Measurements from ENCODE around the gene GAL3ST2. TPM values are rescaled to one million over a fixed set of nuclear protein-coding genes. Genes with fewer than 3 reads are reported as not detected.

Gene GAL3ST2
- total RNA-seq, 1 donor from 2014 or later = not detected

DNA sequence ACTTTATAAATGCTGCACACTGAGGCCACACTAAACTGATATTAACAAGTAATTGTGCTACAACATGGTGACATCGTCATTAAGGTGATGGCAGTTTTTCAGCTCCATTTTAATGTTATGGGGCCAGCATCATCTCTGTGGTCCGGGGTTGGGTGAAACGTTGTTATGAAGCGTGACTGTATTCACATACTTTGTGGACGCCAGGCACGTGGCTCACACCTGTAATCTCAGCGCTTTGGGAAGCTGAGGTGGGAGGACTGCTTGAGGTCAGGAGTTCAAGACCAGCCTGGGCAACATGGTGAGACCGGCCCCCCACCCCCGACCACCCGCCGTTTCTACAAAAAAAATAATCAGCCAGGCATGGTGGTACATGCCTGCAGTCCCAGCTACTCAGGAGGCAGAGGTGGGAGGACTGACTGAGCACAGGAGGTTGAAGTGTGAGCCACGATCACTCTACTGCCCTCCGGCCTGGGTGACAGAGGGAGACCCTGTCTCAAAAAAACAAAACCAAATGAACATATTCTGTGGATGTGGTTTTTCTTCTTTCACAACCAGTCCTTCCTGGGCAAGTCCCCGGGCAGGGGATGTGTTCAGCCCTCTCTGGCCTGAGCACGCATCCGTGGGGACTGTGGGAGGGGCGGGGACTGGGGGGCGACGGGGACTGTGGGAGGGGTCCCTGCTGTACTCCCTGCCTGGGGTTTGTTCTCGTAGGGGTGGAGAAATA lies 12.9 kb upstream of the GAL3ST2 start:
- peak; percentile 23 for DNase-seq (ENCODE audit: missing footprints)
- ATAC-seq = no peak
- intact Hi-C loops (cut with DNase I) = no loop called here

DNA sequence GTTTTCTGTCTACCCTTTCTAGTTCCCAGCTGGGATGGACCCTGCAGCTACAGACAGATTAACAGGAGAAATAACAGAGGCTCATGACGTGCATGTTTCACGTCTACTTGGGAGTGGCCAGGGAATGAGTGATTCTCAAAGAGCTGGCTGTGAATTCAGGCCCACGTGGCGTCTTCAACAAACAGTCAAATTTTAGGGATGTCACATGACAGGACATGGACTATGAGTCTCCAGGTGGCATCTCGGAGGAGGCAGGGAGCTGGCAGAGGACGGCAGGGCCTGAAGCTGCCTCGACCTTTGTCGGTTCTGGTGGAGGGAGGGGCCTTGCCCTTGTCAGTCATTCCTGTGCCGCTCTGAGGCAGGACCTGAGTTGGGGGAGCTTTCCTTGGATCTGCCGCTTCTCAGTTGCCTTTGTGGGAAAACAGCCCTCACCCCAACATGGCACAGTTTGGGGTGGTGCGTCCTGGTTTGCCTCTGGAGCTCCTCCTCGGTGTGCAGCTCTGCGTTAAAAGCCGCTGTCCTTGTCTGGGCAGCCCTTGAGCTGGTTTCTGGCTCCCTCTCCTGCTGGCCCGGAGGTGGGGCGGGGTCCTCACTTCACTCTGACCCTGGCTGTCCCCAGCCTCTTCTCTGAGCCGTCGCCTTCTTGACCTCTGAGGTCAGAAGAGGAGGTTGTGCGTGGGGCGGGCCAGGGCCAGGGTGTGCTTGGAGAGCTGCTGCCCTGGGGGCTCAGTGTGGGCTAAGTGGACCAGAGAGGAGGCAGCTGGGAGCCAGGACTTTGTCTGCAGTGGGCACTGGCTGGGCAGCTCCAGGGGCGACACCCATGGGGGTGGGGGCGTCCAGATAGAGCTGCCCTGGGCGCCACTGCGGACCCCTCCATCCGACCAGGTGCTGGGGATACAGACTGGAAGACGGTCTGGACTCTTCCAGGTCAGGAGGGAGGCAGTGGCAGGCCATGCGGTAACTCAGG lies 12.1 kb upstream of the GAL3ST2 start:
- DNase-seq (ENCODE audit: missing footprints) (peak; percentile 33), ATAC-seq (no peak)
- intact Hi-C loops (cut with DNase I) = no loop called here

DNA sequence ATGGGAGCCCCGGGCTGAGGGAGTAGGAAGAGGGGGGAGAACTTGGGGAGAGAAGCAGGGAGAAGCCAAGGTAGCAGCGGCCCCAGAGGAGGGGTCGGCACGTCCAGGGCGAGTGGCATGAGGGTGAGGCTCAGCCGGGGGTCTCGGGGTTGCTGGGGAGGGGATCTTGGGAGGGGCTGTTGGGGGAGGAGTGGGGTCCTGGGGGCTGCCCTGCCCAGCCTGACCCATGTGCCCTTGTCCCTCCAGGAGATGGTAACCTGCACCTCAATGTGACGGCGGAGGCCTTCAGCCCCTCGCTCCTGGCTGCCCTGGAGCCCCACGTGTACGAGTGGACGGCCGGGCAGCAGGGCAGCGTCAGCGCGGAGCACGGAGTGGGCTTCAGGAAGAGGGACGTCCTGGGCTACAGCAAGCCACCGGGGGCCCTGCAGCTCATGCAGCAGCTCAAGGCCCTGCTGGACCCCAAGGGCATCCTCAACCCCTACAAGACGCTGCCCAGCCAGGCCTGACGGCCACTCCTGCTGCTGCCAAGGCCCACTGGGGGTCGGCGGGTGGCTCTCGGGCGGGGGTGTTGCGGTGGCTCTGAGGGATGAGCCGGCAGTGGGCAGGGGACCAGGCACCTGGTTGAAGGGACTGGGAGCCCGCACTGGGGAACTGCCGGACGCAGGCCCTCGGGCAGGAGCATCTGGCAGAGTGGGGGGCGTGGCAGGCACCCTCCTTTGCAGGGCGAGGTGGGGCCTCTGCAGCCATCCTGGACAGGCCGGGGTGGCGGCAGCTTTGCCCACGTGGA lies 9.0 kb upstream of the GAL3ST2 start:
- ATAC-seq (no peak), DNase-seq (ENCODE audit: missing footprints) (peak; percentile 64)

DNA sequence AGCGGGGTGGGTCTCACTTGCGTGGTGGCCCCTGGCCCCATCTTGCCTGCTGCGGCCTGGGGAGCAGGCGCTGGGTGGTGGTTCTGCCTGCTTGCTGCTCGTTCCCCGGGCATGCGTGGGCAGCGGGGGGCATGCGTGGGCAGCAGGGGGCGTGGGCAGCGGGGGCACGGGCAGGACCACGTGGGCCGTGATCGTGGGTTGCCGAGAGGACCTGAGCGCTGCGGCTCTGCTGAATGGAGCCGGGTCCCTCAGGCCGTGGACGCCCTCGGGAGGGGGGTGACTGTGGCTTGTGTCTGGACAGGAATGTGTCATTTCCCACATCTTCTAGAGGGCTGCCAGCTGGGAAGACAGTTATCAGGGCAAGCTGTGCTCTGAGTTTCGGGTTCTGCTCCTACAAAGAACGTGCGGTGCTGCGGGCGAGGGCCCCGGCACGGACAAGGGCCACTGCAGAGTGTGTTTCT lies 8.3 kb upstream of the GAL3ST2 start:
- no peak for ATAC-seq
- intact Hi-C loops (cut with DNase I) = no loop called here
- DNase-seq (ENCODE audit: missing footprints) = peak; percentile 42

More for the DNA sequence above, 9.0 kb upstream of the GAL3ST2 start:
- intact Hi-C loops (cut with DNase I) = no loop called here

DNA sequence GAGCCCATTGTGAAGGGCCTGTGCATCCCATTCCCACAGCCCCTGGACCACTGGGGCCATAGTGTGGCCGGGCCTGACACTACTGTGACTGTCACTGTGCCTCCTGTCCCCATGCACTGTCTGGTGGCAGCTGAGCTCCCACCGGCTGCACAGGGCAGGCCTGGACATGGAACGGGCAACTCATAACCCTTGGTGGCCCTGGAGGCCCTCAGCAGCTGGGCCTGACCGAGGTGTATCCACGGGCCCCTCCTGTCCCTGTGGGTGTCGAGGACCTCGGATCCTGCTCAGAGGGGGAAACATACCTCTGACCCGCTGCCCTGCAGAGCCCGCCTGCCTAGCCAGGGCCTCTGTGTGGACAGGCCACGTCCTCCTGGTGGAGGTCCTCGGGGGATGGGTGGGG lies 7.8 kb upstream of the GAL3ST2 start:
- DNase-seq (ENCODE audit: missing footprints) (peak; percentile 61), ATAC-seq (no peak)

DNA sequence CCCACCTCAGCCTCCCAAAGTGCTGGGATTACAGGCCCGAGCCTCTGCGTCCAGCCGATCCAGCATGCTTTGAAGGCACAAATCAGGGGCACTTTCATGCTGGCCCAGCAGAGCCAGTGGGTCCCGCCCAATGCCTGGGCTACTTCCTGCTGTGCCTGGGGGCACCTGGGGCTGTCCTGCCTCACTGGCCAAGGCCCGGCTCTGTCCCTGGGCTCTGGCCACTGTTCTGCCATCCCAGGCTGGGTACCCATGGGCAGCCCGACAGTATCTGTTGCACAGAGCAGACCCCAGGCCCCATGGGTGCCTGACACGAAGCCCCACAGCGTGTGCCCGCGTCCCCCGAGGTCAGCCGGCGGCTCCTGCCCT lies 6.8 kb upstream of the GAL3ST2 start:
- no peak for DNase-seq (ENCODE audit: missing footprints)
- intact Hi-C loops (cut with DNase I) = no loop called here
- ATAC-seq = no peak

More for the DNA sequence above, 7.8 kb upstream of the GAL3ST2 start:
- intact Hi-C loops (cut with DNase I) = no loop called here

DNA sequence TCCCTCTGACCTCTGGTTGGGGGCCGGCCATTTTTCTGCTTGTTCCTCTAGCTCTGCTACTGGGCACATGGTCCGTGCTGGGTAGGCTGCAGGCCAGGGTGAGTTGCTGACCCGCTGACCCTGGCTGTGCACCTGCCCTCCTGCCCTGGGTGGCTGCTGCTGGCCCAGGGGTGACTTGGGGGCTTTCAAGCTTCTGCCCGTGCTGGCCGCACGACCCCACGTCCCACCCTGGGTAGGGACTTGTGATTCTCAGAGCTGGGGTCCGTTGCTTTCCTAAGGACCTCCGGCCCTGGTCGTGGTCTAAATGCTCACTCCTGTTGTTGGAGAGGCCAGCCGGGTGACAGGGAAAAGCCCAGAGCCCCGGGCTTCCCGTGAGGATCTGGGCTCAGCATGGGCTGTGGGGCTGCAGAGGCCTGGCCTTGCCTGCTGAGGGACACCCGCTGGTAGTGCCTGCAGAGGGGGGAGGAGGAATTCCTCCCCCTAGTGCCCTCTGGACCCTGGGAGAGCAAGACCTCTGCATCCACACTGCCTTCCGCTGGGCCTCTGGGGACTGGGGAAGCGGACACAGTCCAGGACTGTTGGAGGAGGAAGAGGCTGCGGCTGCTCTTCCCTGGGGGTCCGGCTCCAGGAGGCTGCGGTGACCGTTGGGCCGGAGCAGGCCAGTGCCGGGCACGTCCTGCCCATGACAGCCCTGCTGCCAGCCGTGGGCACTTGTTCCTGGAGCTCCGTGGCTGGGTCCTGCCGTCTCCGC lies 6.3 kb upstream of the GAL3ST2 start:
- ATAC-seq (no peak), DNase-seq (ENCODE audit: missing footprints) (peak; percentile 55)
- intact Hi-C loops (cut with DNase I) = no loop called here

DNA sequence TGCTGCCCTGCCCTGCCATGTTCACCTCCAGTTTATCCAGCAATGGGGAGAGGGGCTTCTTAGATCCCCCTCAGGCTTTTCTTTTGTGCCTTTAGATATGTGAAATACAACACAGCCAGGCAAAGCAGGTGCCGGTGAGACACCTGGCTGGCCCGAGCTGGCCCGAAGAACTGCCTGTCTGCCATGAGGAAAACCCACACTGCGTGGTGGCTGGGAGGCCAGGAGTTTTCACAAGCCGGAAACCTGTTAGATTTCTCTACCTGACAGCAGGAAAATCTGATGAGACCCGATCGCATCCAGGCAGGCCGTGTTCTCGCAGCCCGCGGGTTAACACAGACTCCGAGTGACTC lies 5.7 kb upstream of the GAL3ST2 start:
- no peak for ATAC-seq
- intact Hi-C loops (cut with DNase I) = no loop called here

DNA sequence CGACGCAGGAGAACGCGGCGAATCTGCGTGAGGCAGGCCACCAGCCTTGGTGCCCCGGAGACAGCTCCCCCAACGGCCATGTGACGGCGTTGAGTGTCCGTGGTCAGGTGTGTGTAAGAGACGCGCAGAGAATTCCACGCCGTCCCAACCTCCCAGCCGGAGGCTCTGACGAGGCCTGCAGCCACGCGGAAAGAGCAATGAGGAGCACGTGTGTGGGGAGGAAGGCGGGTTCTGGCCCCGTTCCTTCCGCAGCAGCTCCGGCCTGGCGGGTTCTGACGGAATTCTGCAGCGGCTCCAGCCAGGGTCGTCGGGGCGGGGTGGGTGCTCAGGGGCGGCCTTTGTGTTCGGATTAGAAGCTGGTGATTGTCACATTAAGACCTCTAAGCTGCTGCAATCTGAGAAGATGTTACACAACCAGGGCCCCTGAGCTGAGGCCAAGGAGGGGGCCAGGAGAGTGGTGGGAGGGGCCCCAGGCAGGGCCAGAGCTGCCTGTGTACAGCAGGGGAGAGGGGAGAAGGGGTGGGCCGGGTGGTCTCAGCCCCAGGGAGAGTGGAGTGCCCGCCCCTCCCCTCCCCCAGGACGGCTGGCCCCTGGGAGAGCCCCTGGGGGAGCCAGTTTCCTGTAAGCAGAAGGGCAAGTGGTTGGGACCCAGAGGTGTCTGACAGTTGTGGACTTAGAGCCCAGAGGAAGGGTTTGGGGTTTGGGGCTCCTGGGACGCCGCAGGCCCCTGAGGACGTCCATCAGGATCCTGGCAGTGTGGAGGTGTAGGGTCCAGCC lies 5.1 kb upstream of the GAL3ST2 start:
- intact Hi-C loops (cut with DNase I) = no loop called here
- ATAC-seq (peak; percentile 37), DNase-seq (ENCODE audit: missing footprints) (peak; percentile 65)

More for the DNA sequence above, 5.7 kb upstream of the GAL3ST2 start:
- no peak for DNase-seq (ENCODE audit: missing footprints)

DNA sequence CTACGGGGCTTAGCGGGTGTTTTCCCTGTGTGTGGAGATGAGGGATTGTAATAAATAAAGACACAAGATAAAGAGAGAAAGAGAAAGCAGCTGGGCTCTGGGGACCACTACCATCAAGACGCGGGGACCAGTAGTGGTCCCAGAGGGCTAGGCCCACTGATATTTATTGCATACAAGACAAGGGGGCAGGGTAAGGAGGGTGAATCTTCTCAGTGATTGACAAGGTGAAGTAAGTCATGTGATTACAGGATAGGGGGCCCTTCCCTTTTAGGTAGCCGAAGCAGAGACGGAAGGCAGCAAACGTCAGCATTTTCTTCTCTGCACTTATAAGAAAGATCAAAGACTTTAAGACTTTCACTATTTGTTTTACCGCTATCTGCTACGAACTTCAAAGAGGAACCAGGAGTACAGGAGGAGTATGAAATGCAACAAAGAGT lies 4.5 kb upstream of the GAL3ST2 start:
- DNase-seq (ENCODE audit: missing footprints) = peak; percentile 22
- ATAC-seq = no peak

DNA sequence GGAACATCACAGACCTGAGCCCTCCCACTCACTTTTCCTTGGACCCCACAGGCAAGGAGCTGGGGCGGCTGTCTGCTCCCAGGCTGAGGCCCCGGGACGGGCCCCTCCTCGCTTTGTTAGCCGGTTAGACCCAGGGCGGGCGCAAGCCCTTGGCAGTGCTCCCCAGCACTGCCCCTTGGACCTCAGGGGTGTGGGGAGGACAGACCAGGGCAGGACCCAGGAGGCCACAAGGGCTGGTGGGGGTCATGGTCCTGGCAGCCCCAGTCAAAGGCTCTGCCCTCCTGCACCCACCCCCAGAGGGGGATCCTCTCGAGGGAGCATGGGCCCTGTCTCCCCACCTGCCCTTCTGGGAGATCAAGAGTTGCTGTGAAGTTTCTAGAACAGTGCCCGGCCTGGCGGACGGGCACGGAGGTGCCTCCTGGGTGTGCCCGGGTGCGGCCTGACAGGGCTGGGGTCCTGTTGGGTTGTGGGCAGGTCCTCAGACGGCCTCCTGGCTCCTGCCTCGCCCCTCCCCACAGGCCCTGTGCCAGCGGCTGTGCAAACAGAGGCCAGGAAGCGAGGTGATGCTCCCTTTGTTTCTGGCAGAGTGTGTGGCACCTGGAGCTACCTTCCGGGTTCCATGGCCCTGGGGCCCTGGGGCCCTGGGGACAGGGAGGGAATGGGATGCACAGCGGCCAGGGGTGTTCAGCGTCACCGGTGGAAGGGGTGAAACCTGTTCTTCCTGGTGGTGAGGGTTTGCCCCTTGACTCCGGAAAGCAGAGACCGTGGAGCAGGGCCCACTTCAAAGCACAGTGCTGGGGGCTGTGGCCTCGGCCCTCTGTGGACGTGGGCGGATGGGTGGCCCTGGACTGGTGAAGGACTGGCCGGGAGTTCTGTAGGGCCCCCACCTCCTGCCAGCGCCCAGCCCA lies 2.9 kb upstream of the GAL3ST2 start:
- DNase-seq (ENCODE audit: missing footprints) (peak; percentile 22), ATAC-seq (no peak)
- intact Hi-C loops (cut with DNase I) = no loop called here

More for the DNA sequence above, 4.5 kb upstream of the GAL3ST2 start:
- intact Hi-C loops (cut with DNase I) = no loop called here

DNA sequence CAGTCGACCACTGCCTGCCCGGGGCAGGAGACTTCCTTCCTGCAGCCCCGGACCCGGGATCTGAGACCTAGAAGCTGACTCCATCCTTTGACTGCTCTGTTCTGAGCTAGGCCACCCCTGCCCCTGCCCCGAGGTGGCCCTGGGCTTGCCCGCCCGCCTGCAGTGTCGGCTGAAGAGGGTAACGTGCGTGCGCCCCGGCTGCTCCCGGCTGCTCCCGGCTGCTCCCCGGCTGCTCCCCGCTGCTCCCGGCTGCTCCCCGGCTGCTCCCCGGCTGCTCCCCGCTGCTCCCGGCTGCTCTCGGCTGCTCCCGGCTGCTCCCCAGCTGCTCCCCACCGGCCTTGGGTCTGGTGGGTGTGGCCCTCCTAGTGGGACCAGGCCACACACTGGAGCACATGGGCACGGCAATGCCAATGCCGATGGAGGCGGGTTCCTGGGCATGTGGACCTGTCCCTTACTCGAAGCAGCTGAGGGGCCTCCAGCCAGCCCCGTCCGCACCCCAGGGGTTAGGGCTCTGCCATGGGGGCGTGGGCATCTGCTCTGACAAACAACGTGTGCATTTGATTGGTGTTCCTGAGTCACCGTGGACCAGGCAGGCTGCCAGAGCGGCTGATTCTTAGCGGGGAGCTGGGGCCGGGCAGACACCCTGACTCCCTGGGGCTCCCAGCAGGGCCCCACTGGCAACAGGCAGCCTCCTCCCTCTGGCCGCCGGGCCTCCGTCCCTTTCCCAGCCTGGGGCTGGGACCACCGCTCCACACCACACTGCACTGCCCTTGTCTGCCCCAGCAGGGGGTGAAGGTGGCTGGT lies 2.0 kb upstream of the GAL3ST2 start:
- intact Hi-C loops (cut with DNase I) = no loop called here
- DNase-seq (ENCODE audit: missing footprints) (peak; percentile 48), ATAC-seq (no peak)

DNA sequence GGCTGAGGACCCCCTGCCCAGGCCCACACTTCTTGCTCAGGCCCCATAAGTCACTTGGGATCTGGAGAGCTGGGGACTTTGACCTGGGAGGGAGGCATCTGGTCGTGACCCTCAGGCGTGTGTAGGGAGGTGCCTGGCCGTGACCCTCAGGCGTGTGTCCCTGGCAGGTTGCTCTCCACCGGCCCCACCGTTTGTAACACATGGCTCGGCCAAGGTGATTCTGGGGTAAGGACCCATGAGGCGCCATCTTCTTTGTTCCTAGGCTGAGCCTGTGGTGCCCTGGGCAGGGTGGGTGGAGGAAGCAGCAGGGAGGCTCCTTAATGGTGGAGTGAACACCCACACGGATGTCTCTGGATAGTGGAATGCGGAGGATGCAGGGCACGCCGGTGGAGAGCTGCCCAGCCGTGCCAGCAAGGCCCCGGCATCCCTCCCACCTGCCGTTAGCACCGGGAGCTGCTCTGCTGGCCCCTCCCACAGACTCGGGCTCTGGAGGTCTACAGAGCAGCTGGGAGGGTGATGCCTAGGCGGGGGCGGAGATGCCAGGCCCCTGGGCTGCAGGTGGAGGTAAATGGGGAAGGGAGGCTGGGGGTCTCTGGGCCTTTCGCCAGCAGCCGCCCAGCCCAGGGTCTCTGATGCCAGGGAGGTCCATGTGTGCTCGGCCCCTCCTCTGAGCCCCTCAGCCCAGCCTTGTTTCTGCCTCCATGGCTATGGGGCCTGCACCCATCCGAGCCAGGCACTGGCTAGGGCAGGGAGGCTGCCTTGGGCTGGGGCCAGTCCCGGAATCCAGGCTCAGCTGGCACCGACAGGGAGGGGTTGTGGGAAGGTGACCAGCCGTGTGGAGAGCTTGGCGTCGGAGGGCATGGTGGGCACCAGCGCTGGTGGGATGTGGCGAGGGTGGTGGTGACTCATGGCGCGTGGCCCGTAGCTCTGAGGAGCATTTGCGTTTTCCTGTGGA lies 1.1 kb upstream of the GAL3ST2 start:
- intact Hi-C loops (cut with DNase I) = no loop called here
- ATAC-seq (no peak), DNase-seq (ENCODE audit: missing footprints) (peak; percentile 65)

DNA sequence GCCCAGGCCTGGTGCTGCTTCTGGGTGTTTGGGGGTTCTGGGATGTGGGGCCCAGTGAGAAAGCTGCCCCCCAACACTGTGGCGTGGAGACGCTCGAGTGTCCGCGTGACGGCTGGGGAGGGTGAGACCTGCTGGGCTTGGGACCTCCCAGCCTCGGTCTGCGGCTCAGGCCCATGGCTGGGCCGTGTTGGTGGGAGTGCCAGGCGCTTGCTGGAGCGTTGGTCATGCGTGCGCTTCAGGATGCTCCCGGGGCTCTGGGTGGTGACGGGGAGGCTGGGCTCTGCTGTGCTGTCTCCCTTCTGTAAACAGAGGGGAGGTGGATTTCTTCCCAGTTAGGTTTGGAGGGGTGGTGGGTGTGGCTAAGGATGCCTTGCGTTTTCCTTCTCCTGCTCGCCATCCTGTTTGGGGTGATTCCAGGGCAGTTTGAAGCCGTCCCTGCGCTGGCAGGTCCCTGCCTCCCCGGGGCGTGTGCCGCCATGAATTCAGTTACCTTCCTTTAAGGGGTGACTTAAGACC lies 606 bp downstream of the GAL3ST2 start:
- ATAC-seq = no peak
- DNase-seq (ENCODE audit: missing footprints) = no peak
- intact Hi-C loops (cut with DNase I) = no loop called here
